Measurements from ENCODE around the gene CYP27C1. TPM values are rescaled to one million over a fixed set of nuclear protein-coding genes. Genes with fewer than 3 reads are reported as not detected.

CYP27C1 gene
- polyA plus RNA-seq, 2 of the 4 experiments (the other 2 are of a cell fraction): 2.2 to 4.6 TPM

- DNase-seq (ENCODE audit: low read depth in 1 of 2, low spot score in 1 of 2): no peak
- no peak overlapping the region for H3K4me2 ChIP-seq
- 0 out of 3 replicates have a peak, but pooled peaks cover 4% of the 10 kb centered on the region for H3K9me3 ChIP-seq
- no peak overlapping the region for H3K4me3 ChIP-seq
- H3K4me1 ChIP-seq: no peaks in the 10 kb centered on the region
- TF ChIP-seq FOXS1 (CRISPR knock-in tag; IDR thresholded peaks at IDR 0.05): no peak
- no peak for TF ChIP-seq JUNB (IDR thresholded peaks at IDR 0.05)
- no peak for TF ChIP-seq HEYL (CRISPR knock-in tag; IDR thresholded peaks at IDR 0.05)
- TF ChIP-seq NFE2L2 (conservative IDR thresholded peaks at IDR 0.05; ENCODE audit: low read length): no peak
- TF ChIP-seq GATA3 (IDR thresholded peaks at IDR 0.05; ENCODE audit: borderline replicate concordance): no peak
- TF ChIP-seq CBX2 (IDR thresholded peaks at IDR 0.05; ENCODE audit: borderline replicate concordance, low read depth): no peak
- TF ChIP-seq CHD4 (IDR thresholded peaks at IDR 0.05; ENCODE audit: borderline replicate concordance): no peak
- TF ChIP-seq RFX5 (IDR thresholded peaks at IDR 0.05): no peak
- no peak for TF ChIP-seq KDM1A (IDR thresholded peaks at IDR 0.05; ENCODE audit: low read depth)
- TF ChIP-seq HOXA7 (CRISPR knock-in tag; IDR thresholded peaks at IDR 0.05): no peak
- no peak for TF ChIP-seq EHMT2 (IDR thresholded peaks at IDR 0.05; ENCODE audit: low read depth)
- TF ChIP-seq CHD2 (IDR thresholded peaks at IDR 0.05; ENCODE audit: low read length, partially characterized antibody): no peak
- no peak for TF ChIP-seq FOSB (CRISPR knock-in tag; IDR thresholded peaks at IDR 0.05)
- no peak for TF ChIP-seq RARB (CRISPR knock-in tag; IDR thresholded peaks at IDR 0.05)
- no peak for TF ChIP-seq PBX3 (IDR thresholded peaks at IDR 0.05)
- TF ChIP-seq PHF8 (IDR thresholded peaks at IDR 0.05; ENCODE audit: borderline replicate concordance, low read depth): no peak
- TF ChIP-seq SMC3 (IDR thresholded peaks at IDR 0.05): no peak
- TF ChIP-seq RAD21 (conservative IDR thresholded peaks at IDR 0.05 in 1 of 2, IDR thresholded peaks at IDR 0.05 in 1 of 2): no peak
- TF ChIP-seq E2F6 (IDR thresholded peaks at IDR 0.05; ENCODE audit: borderline replicate concordance, low read depth): no peak
- no peak for TF ChIP-seq ATOH8 (CRISPR knock-in tag; IDR thresholded peaks at IDR 0.05; ENCODE audit: low read depth)
- ATAC-seq: no peak
- WGBS (ENCODE audit: missing lambda C conversion rate): 80% methylated on average over 4 of the region's 4 CpGs
- H3K27ac ChIP-seq: 0 out of 6 replicates have a peak overlapping the region, but pooled peaks of 1 of the 2 experiments have one; percentile 9
- POLR2A ChIA-PET: no interaction called here
- CTCF ChIA-PET: no interaction called here
- no peak for FAIRE-seq
These were observed 85.9 kb downstream of the CYP27C1 start for GRCh38 chr2:127134235-127134634.

Small RNA genes within 50 kb of the gene (small RNA-seq; reads per million reads assigned to genes)
- 0 reads per million in 6 experiments for gene NIFKP9

Other genes starting within 250 kb of the CYP27C1 start
- 12.4 and 15.5 TPM in 2 replicates for gene BIN1, start 113.1 kb downstream of the CYP27C1 start, polyA plus RNA-seq (2011; rRNA removed)
- gene BIN1, start 113.1 kb downstream of the CYP27C1 start, polyA plus RNA-seq (2017; fragmentation: RNase III; extraction: RNeasy Plus Mini Kit Qiagen cat#74134 plus additional on column Dnase treatment): 32.3 to 41.5 TPM (median 34.1 TPM) in 3 replicates
- 68.3 and 79.0 TPM in 2 replicates for gene ERCC3, start 73.8 kb upstream of the CYP27C1 start, polyA plus RNA-seq (2011; rRNA removed)
- gene ERCC3, start 73.8 kb upstream of the CYP27C1 start, polyA plus RNA-seq (2017; fragmentation: RNase III; extraction: RNeasy Plus Mini Kit Qiagen cat#74134 plus additional on column Dnase treatment): 51.0 to 57.9 TPM (median 55.7 TPM) in 3 replicates
- gene MAP3K2, start 167.7 kb upstream of the CYP27C1 start, polyA plus RNA-seq (2011; rRNA removed): 29.7 and 36.1 TPM in 2 replicates
- 12.3 to 13.2 TPM (median 12.8 TPM) in 3 replicates for gene MAP3K2, start 167.7 kb upstream of the CYP27C1 start, polyA plus RNA-seq (2017; fragmentation: RNase III; extraction: RNeasy Plus Mini Kit Qiagen cat#74134 plus additional on column Dnase treatment)
- 2.0 and 2.6 TPM in 2 replicates for gene PROC, start 198.1 kb upstream of the CYP27C1 start, polyA plus RNA-seq (2011; rRNA removed)
- 6.4 to 7.9 TPM (median 7.7 TPM) in 3 replicates for gene PROC, start 198.1 kb upstream of the CYP27C1 start, polyA plus RNA-seq (2017; fragmentation: RNase III; extraction: RNeasy Plus Mini Kit Qiagen cat#74134 plus additional on column Dnase treatment)